HEK293 (cell line): Measurements from ENCODE around the gene AGT.

ENCODE experiments used
- CTCF ChIA-PET: fragments of 350-600 bp; formaldehyde crosslinking; extraction: SDS; loops from one replicate; lab custom pipeline; 2021; ENCODE audit warnings: antibody characterized with exemption; lab: Yijun Ruan, JAX
- POLR2A ChIA-PET: fragments of 300-600 bp; formaldehyde crosslinking; extraction: SDS; loops from one replicate; lab custom pipeline; 2020; ENCODE audit warnings: antibody characterized with exemption, inconsistent platforms; lab: Yijun Ruan, JAX
- H3K27ac ChIP-seq: fragments of 200-500 bp; sonication (Bioruptor generic); 2 replicates; pipeline ENCODE4 v1.5.1; 2014; ENCODE audit warnings: low read depth, low read length, control low read depth, inconsistent platforms; ENCODE audit errors: extremely low read depth
- H3K36me3 ChIP-seq, 2 experiments: fragments of 200-500 bp in 1 of 2; sonication (Bioruptor generic) in 1 of 2; 1 replicate in 1 of 2; 2 replicates in 1 of 2; pipeline ENCODE4 v1.5.1; 2014 to 2017; ENCODE audit warnings: inconsistent platforms in 2 of 2, low read length in 2 of 2; ENCODE audit not compliant: control insufficient read depth in 2 of 2, insufficient read depth in 1 of 2
- H3K4me1 ChIP-seq: fragments of 200-500 bp; sonication (Bioruptor generic); 2 replicates; pipeline ENCODE4 v1.5.1; 2014; ENCODE audit warnings: mild to moderate bottlenecking, low read length, inconsistent platforms; ENCODE audit not compliant: control insufficient read depth, insufficient read depth
- H3K4me3 ChIP-seq: 2 replicates; pipeline ENCODE4 v1.5.1; 2011; ENCODE audit warnings: low read depth, mild to moderate bottlenecking, control low read depth, low read length, moderate library complexity
- H3K9me3 ChIP-seq: fragments of 200-500 bp; sonication (Bioruptor generic); 2 replicates; pipeline ENCODE4 v1.5.1; 2014; ENCODE audit warnings: low read depth, low read length, inconsistent platforms; ENCODE audit not compliant: control insufficient read depth, insufficient read depth
- KLF1 ChIP-seq: fragments of 450-650 bp; formaldehyde crosslinking; IDR thresholded peaks from 2 replicates; pipeline ENCODE4 v1.5.1; 2016; ENCODE audit warnings: missing biosample characterization, missing genetic modification characterization
- MEIS1 ChIP-seq: sonication (generic); formaldehyde crosslinking; IDR thresholded peaks from 2 replicates; pipeline ENCODE4 v1.8.1; 2022; ENCODE audit warnings: missing genetic modification reagents, mild to moderate bottlenecking, borderline replicate concordance
- RBAK ChIP-seq: fragments of 450-650 bp; formaldehyde crosslinking; IDR thresholded peaks from 2 replicates; pipeline ENCODE4 v1.5.1; 2016; ENCODE audit warnings: missing biosample characterization, missing genetic modification characterization
- SP2 ChIP-seq: fragments of 450-650 bp; formaldehyde crosslinking; IDR thresholded peaks from 2 replicates; pipeline ENCODE4 v1.5.1; 2016; ENCODE audit warnings: missing biosample characterization, missing genetic modification characterization
- TCF7L2 ChIP-seq: IDR thresholded peaks from 2 replicates; pipeline ENCODE4 v1.6.1; 2011; ENCODE audit warnings: low read depth, mild to moderate bottlenecking, inconsistent platforms, low read length, moderate library complexity, borderline replicate concordance
- ZBTB21 ChIP-seq: fragments of 450-650 bp; formaldehyde crosslinking; IDR thresholded peaks from 2 replicates; pipeline ENCODE4 v1.5.1; 2017; ENCODE audit warnings: missing biosample characterization, missing genetic modification characterization
- ZBTB44 ChIP-seq: fragments of 450-650 bp; IDR thresholded peaks from 2 replicates; pipeline ENCODE4 v1.5.1; 2018; ENCODE audit warnings: missing biosample characterization, mild to moderate bottlenecking, missing genetic modification characterization
- ZIC2 ChIP-seq: fragments of 450-650 bp; formaldehyde crosslinking; IDR thresholded peaks from 2 replicates; pipeline ENCODE4 v1.5.1; 2016; ENCODE audit warnings: missing biosample characterization, missing genetic modification characterization
- ZNF112 ChIP-seq: fragments of 450-650 bp; formaldehyde crosslinking; IDR thresholded peaks from 2 replicates; pipeline ENCODE4 v1.5.0; 2017; ENCODE audit warnings: missing biosample characterization, missing genetic modification characterization
- ZNF266 ChIP-seq: fragments of 450-650 bp; formaldehyde crosslinking; IDR thresholded peaks from 2 replicates; pipeline ENCODE4 v1.5.1; 2016; ENCODE audit warnings: missing biosample characterization, missing genetic modification characterization, low read depth
- ZNF366 ChIP-seq: fragments of 450-650 bp; formaldehyde crosslinking; conservative IDR thresholded peaks from 2 replicates; pipeline ENCODE4 v1.5.1; 2016; ENCODE audit warnings: missing biosample characterization, missing genetic modification characterization
- ZNF510 ChIP-seq: fragments of 450-650 bp; formaldehyde crosslinking; IDR thresholded peaks from 2 replicates; pipeline ENCODE4 v1.5.1; 2018; ENCODE audit warnings: mild to moderate bottlenecking, missing genetic modification characterization, missing biosample characterization; ENCODE audit not compliant: insufficient replicate concordance
- ZNF585B ChIP-seq: fragments of 450-650 bp; formaldehyde crosslinking; IDR thresholded peaks from 2 replicates; pipeline ENCODE4 v1.5.1; 2016; ENCODE audit warnings: missing biosample characterization, missing genetic modification characterization
- ZNF610 ChIP-seq: fragments of 450-650 bp; formaldehyde crosslinking; IDR thresholded peaks from 2 replicates; pipeline ENCODE4 v1.5.1; 2016; ENCODE audit warnings: missing biosample characterization, missing genetic modification characterization, borderline replicate concordance
- ZNF768 ChIP-seq: fragments of 450-650 bp; formaldehyde crosslinking; IDR thresholded peaks from 2 replicates; pipeline ENCODE4 v1.5.1; 2018; ENCODE audit warnings: missing biosample characterization, mild to moderate bottlenecking, missing genetic modification characterization
- TF ChIP-seq, protein P1 (sequence below): fragments of 450-650 bp; formaldehyde crosslinking; IDR thresholded peaks from 2 replicates; pipeline ENCODE4 v1.5.1; 2016; ENCODE audit warnings: missing biosample characterization, missing genetic modification characterization
- TF ChIP-seq, protein P2 (sequence below): IDR thresholded peaks from 2 replicates; pipeline ENCODE4 v1.6.1; 2011; ENCODE audit warnings: mild to moderate bottlenecking, low read depth, low read length, borderline replicate concordance
- TF ChIP-seq, protein P3 (sequence below): fragments of 450-650 bp; formaldehyde crosslinking; IDR thresholded peaks from 2 replicates; pipeline ENCODE4 v1.5.1; 2017; ENCODE audit warnings: missing biosample characterization, missing genetic modification characterization

Gene AGT

GRCh38 chr1:230703679-230704385 is 10.1 kb downstream of the AGT start:
- Histone ChIP-seq H3K36me3 (no peaks in the 10 kb centered on the region), H3K4me1 (no peaks in the 10 kb centered on the region), H3K9me3 (no peaks in the 10 kb centered on the region), H3K27ac (no peak overlapping the region), H3K4me3 (no peak overlapping the region)
- ChIA-PET POLR2A (no interaction called here), CTCF (interaction anchor here (0.7 to 1.0 kb wide), 2 partner anchors 78 to 560 kb away, joined by 3 read pairs; no protein-coding TSS in a partner anchor)
- TF ChIP-seq SP2 (no peak), RBAK (tag by site-specific recombination) (no peak), ZNF112 (tag by site-specific recombination) (no peak), ZBTB21 (tag by site-specific recombination) (no peak), ZBTB44 (tag by site-specific recombination) (no peak), TCF7L2 (no peak), ZNF585B (tag by site-specific recombination) (no peak), ZNF610 (tag by site-specific recombination) (no peak), ZNF768 (tag by site-specific recombination) (no peak), KLF1 (no peak), ZNF266 (no peak), MEIS1 (no peak), ZNF366 (no peak), ZNF510 (no peak)
- TF ChIP-seq, protein P1, sequence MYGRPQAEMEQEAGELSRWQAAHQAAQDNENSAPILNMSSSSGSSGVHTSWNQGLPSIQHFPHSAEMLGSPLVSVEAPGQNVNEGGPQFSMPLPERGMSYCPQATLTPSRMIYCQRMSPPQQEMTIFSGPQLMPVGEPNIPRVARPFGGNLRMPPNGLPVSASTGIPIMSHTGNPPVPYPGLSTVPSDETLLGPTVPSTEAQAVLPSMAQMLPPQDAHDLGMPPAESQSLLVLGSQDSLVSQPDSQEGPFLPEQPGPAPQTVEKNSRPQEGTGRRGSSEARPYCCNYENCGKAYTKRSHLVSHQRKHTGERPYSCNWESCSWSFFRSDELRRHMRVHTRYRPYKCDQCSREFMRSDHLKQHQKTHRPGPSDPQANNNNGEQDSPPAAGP: no peak
- TF ChIP-seq, protein P2, sequence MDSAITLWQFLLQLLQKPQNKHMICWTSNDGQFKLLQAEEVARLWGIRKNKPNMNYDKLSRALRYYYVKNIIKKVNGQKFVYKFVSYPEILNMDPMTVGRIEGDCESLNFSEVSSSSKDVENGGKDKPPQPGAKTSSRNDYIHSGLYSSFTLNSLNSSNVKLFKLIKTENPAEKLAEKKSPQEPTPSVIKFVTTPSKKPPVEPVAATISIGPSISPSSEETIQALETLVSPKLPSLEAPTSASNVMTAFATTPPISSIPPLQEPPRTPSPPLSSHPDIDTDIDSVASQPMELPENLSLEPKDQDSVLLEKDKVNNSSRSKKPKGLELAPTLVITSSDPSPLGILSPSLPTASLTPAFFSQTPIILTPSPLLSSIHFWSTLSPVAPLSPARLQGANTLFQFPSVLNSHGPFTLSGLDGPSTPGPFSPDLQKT: no peak

- ChIA-PET POLR2A (no interaction called here), CTCF (interaction anchor here (0.6 to 1.3 kb wide), 3 partner anchors 35 to 1221 kb away, joined by 3 read pairs; no protein-coding TSS in a partner anchor)
- no peak overlapping the region for H3K27ac ChIP-seq
- H3K9me3 ChIP-seq: no peaks in the 10 kb centered on the region
- H3K4me1 ChIP-seq: no peaks in the 10 kb centered on the region
- no peaks in the 10 kb centered on the region for H3K36me3 ChIP-seq
- no peak overlapping the region for H3K4me3 ChIP-seq
- TF ChIP-seq ZIC2 (tag by site-specific recombination): peak; percentile 59
- TF ChIP-seq, protein P3, sequence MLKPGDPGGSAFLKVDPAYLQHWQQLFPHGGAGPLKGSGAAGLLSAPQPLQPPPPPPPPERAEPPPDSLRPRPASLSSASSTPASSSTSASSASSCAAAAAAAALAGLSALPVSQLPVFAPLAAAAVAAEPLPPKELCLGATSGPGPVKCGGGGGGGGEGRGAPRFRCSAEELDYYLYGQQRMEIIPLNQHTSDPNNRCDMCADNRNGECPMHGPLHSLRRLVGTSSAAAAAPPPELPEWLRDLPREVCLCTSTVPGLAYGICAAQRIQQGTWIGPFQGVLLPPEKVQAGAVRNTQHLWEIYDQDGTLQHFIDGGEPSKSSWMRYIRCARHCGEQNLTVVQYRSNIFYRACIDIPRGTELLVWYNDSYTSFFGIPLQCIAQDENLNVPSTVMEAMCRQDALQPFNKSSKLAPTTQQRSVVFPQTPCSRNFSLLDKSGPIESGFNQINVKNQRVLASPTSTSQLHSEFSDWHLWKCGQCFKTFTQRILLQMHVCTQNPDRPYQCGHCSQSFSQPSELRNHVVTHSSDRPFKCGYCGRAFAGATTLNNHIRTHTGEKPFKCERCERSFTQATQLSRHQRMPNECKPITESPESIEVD: no peak
These were observed 10.8 kb downstream of the AGT start for GRCh38 chr1:230702934-230703678.
